Gastroesophageal sphincter (tissue), 4 donors: ENCODE data around the gene HMG20A. TPM values are rescaled to one million over a fixed set of nuclear protein-coding genes. Genes with fewer than 3 reads are reported as not detected.

ENCODE experiments used
- ATAC-seq: fragments of 150-250 bp; one replicate; pipeline ENCODE4 v1.9.1; 2016; ENCODE audit warnings: mild to moderate bottlenecking, moderate library complexity
- H3K27ac ChIP-seq, 4 donors: fragments of 200-600 bp; sonication (generic) in 3 of 4; 1 replicate in 3 of 4; 2 replicates in 1 of 4; pipeline ENCODE4 v1.5.1; 2016 to 2019
- H3K27me3 ChIP-seq: fragments of 200-600 bp; sonication (generic); one replicate; pipeline ENCODE4 v1.5.1; 2019
- H3K36me3 ChIP-seq, 2 donors: fragments of 200-600 bp; sonication (generic); one replicate each; pipeline ENCODE4 v1.5.1; 2019; ENCODE audit warnings: control low read depth in 1 of 2
- H3K4me1 ChIP-seq, 3 donors: fragments of 200-600 bp; sonication (generic); 1 replicate in 2 of 3; 2 replicates in 1 of 3; pipeline ENCODE4 v1.5.1; 2016 to 2019; ENCODE audit warnings: control low read depth in 2 of 3
- H3K4me3 ChIP-seq, 2 donors: fragments of 200-600 bp; sonication (generic); one replicate each; pipeline ENCODE4 v1.5.1; 2019; ENCODE audit warnings: mild to moderate bottlenecking in 1 of 2, moderate library complexity in 1 of 2
- H3K9me3 ChIP-seq, 3 donors: fragments of 200-600 bp; sonication (generic); one replicate each; pipeline ENCODE4 v1.5.1; 2017 to 2019; ENCODE audit warnings: control low read depth in 2 of 3
- EP300 ChIP-seq: sonication (generic); formaldehyde crosslinking; IDR thresholded peaks from one replicate; pipeline ENCODE4 v1.6.1; 2017; ENCODE audit warnings: antibody characterized with exemption, mild to moderate bottlenecking
- POLR2A ChIP-seq, 2 donors: fragments of 450-650 bp; IDR thresholded peaks; one replicate each; pipeline ENCODE4 v1.6.1; 2017; ENCODE audit warnings: antibody characterized with exemption in 2 of 2, mild to moderate bottlenecking in 2 of 2, moderate library complexity in 1 of 2
- POLR2AphosphoS5 ChIP-seq: sonication (generic); formaldehyde crosslinking; IDR thresholded peaks from one replicate; pipeline ENCODE4 v1.6.1; 2017; ENCODE audit warnings: antibody characterized with exemption
- WGBS, 2 donors: methylation state at CpG; one replicate each; pipeline ENCODE4 v1.1.5; 2018; ENCODE audit warnings: low coverage in 1 of 2; 5-methylcytosine and 5-hydroxymethylcytosine counted together
- total RNA-seq, 4 donors: library from RNA; depleted of rRNA; stranded (reverse); fragments of >200 nt; gene quantifications; one replicate each; pipeline ENCODE4 v1.1.0, GENCODE V29; 2016
- TF ChIP-seq, protein P1 (sequence below), 4 experiments: fragments of 200-600 bp in 2 of 4; fragments of 450-650 bp in 2 of 4; sonication (generic) in 1 of 4; IDR thresholded peaks; one replicate each; pipeline ENCODE4 v1.5.1; 2017 to 2019; ENCODE audit warnings: antibody characterized with exemption in 4 of 4, mild to moderate bottlenecking in 2 of 4, moderate library complexity in 2 of 4

The HMG20A gene
- total RNA-seq, 4 donors from 2014 or later = 23.2 to 47.9 (median 33.2) TPM

DNA sequence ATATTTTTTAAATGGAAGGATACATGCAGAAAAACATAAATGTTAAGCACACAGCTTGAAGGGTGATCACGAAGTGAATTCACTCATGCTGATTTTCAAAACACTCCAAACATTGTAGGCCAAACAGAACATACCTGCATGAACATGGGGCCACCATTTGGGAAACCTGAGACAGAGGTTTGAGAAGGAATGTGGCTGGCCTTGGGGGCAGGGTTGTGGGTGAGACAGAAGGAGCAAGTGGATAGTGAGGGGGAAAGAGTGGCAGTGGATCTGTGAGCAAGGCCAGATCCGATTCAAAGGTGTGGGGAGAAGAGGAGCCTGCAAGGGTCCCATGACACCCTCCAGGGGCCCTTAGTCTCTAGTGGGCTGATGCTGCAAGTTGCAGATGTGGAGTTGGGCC is 94.9 kb downstream of the HMG20A start:
- TF ChIP-seq POLR2A (IDR thresholded peaks at IDR 0.05) (no peak), POLR2AphosphoS5 (no peak), EP300 (no peak)
- TF ChIP-seq, protein P1, sequence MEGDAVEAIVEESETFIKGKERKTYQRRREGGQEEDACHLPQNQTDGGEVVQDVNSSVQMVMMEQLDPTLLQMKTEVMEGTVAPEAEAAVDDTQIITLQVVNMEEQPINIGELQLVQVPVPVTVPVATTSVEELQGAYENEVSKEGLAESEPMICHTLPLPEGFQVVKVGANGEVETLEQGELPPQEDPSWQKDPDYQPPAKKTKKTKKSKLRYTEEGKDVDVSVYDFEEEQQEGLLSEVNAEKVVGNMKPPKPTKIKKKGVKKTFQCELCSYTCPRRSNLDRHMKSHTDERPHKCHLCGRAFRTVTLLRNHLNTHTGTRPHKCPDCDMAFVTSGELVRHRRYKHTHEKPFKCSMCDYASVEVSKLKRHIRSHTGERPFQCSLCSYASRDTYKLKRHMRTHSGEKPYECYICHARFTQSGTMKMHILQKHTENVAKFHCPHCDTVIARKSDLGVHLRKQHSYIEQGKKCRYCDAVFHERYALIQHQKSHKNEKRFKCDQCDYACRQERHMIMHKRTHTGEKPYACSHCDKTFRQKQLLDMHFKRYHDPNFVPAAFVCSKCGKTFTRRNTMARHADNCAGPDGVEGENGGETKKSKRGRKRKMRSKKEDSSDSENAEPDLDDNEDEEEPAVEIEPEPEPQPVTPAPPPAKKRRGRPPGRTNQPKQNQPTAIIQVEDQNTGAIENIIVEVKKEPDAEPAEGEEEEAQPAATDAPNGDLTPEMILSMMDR (IDR thresholded peaks at IDR 0.05) = no peak
- peaks cover 0 to 5% (median 0%) of the 10 kb centered on the region in 3 donors for H3K9me3 ChIP-seq
- no peak overlapping the region for H3K4me3 ChIP-seq
- ATAC-seq = no peak
- H3K4me1 ChIP-seq = no peaks in the 10 kb centered on the region
- WGBS, 2 donors = 90% methylated on average over 2 of the region's 2 CpGs; no CpG with 5 or more reads in 1 of the 2 donors
- H3K36me3 ChIP-seq = no peaks in the 10 kb centered on the region
- no peak overlapping the region for H3K27ac ChIP-seq
- no peaks in the 10 kb centered on the region for H3K27me3 ChIP-seq

DNA sequence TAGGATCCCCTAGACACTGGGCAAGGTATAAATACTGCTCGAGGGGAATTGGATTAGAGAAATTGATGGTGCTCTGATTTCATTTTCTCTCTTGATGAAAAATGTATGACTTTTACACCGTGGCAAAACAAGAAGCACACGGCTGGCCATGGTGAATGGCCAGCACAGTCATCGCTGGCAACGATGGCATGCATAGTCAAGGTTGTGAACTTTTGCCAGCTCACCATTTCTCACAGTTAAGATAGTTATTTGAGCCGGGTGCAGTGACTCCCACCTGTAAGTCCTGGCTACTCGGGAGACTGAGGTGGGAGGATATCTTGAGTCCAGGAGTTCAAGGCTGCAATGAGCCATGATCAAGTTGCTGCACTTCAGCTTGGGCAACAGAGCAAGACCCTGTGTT is 95.4 kb downstream of the HMG20A start:
- TF ChIP-seq, protein P1 (IDR thresholded peaks at IDR 0.05) = no peak
- TF ChIP-seq EP300 (no peak), POLR2A (IDR thresholded peaks at IDR 0.05) (no peak), POLR2AphosphoS5 (no peak)
- Histone ChIP-seq H3K9me3 (peaks cover 0 to 5% (median 0%) of the 10 kb centered on the region in 3 donors), H3K4me1 (no peaks in the 10 kb centered on the region), H3K36me3 (no peaks in the 10 kb centered on the region), H3K27ac (no peak overlapping the region), H3K4me3 (no peak overlapping the region), H3K27me3 (no peaks in the 10 kb centered on the region)
- no peak for ATAC-seq
- 69 to 91% methylated on average over 5 to 6 of the region's 7 CpGs for WGBS, 2 donors

DNA sequence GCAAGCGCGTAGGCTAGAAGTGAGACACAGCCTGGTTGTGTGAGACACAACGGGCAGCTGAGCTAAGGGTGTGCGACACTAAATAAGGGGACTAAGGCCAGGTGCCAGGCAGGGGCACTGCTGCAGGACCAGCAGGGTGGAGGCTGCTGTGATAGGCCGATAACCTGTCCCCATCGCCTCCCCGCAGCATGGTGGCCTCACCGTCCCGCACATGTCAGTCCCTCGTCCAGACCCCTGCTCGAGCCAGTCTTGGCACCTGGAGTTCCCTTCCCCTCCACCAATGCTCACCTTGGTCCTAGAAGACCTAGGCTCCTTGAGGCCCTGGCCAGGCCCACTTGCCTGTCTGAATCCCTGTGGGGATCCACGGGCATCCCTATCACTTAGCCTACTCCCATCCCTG is 96.1 kb downstream of the HMG20A start:
- H3K4me1 ChIP-seq = no peaks in the 10 kb centered on the region
- no peaks in the 10 kb centered on the region for H3K27me3 ChIP-seq
- no peaks in the 10 kb centered on the region for H3K36me3 ChIP-seq
- peaks cover 0 to 5% (median 0%) of the 10 kb centered on the region in 3 donors for H3K9me3 ChIP-seq
- ATAC-seq = no peak
- H3K4me3 ChIP-seq = no peak overlapping the region
- TF ChIP-seq EP300 = no peak
- TF ChIP-seq, protein P1 (IDR thresholded peaks at IDR 0.05) = no peak
- TF ChIP-seq POLR2A (IDR thresholded peaks at IDR 0.05) = no peak
- no peak for TF ChIP-seq POLR2AphosphoS5
- no peak overlapping the region for H3K27ac ChIP-seq
- WGBS, 2 donors = 97 to 100% methylated on average over 1 to 10 of the region's 12 CpGs

DNA sequence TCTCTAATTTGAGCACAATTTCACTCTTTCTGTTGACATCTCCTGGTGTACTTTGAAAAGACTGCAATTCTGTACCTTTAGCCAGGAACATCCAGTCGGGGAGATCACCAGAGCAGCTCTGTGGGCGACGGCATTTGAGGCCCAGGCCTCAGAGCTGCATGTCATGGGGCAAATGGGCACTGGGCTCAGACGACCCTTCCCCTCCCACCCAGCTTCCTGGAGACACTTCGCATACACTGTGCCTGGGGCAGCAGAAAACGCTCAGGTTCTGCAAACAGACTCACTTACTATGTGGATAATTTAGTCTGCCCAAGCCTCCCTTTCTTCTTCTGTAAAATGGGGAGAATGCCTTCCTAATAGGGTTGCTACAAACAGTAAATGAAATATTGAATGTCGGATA is 96.9 kb downstream of the HMG20A start:
- H3K27me3 ChIP-seq = no peaks in the 10 kb centered on the region
- ATAC-seq = no peak
- H3K4me1 ChIP-seq = no peaks in the 10 kb centered on the region
- no peak overlapping the region for H3K27ac ChIP-seq
- 76 to 90% methylated on average over 2 to 6 of the region's 7 CpGs for WGBS, 2 donors
- no peak overlapping the region for H3K4me3 ChIP-seq
- no peaks in the 10 kb centered on the region for H3K36me3 ChIP-seq
- peaks cover 0 to 5% (median 0%) of the 10 kb centered on the region in 3 donors for H3K9me3 ChIP-seq
- no peak for TF ChIP-seq EP300
- TF ChIP-seq, protein P1 (IDR thresholded peaks at IDR 0.05) = no peak
- TF ChIP-seq POLR2AphosphoS5 = no peak
- TF ChIP-seq POLR2A (IDR thresholded peaks at IDR 0.05) = no peak

DNA sequence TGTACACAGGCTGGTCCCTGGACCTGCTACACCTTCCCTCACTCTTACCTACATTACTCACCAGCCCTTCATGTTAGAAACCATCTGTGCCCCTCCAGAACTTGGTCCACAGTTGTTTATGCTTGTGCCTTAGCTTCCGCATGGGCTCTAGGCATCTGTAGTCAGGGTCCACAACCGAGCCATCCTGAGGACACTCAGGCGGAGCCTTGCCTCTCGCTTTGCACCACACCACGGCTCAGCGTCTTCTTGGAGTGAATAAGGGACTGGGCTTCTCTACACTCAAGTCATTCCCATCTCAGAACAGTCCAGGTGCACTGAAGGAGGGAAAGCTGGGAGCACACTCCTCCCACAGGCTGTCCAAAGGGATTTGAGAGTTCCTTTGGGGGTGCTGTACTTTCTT is 97.8 kb downstream of the HMG20A start:
- WGBS, 2 donors = 100% methylated on average over 1 of the region's 6 CpGs; no CpG with 5 or more reads in 1 of the 2 donors

More for the DNA sequence above, 97.8 kb downstream of the HMG20A start:
- no peak for ATAC-seq
- H3K9me3 ChIP-seq = peaks cover 0 to 2% (median 0%) of the 10 kb centered on the region in 3 donors
- H3K36me3 ChIP-seq = no peaks in the 10 kb centered on the region
- TF ChIP-seq POLR2AphosphoS5 (no peak), EP300 (no peak), POLR2A (IDR thresholded peaks at IDR 0.05) (no peak)
- TF ChIP-seq, protein P1 (IDR thresholded peaks at IDR 0.05) = no peak
- H3K27ac ChIP-seq = no peak overlapping the region
- H3K4me1 ChIP-seq = no peaks in the 10 kb centered on the region
- no peak overlapping the region for H3K4me3 ChIP-seq
- no peaks in the 10 kb centered on the region for H3K27me3 ChIP-seq
